H9 (cell line): ENCODE results near the gene GSG1L. TPM values are rescaled to one million over a fixed set of nuclear protein-coding genes. Genes with fewer than 3 reads are reported as not detected.

Source experiments
- DNase-seq: peaks from one replicate; pipeline ENCODE4 v3.0.0-alpha.2; 2017
- H2AFZ ChIP-seq: one replicate; pipeline ENCODE4 v1.6.1; 2013; ENCODE audit warnings: mild to moderate bottlenecking, low read length, control low read depth, moderate library complexity
- H2AK5ac ChIP-seq: 2 replicates; pipeline ENCODE4 v1.6.1; 2013; ENCODE audit warnings: low read length, control low read depth, mixed read lengths; ENCODE audit not compliant: insufficient read length
- H2BK120ac ChIP-seq: one replicate; pipeline ENCODE4 v1.6.1; 2013; ENCODE audit warnings: low read depth, mild to moderate bottlenecking, low read length, control low read depth, inconsistent platforms; ENCODE audit not compliant: poor library complexity, severe bottlenecking
- H2BK12ac ChIP-seq: 2 replicates; pipeline ENCODE4 v1.6.1; 2013; ENCODE audit warnings: low read length, control low read depth, mixed read lengths, low read depth; ENCODE audit not compliant: insufficient read length
- H2BK15ac ChIP-seq: 2 replicates; pipeline ENCODE4 v1.6.1; 2013; ENCODE audit warnings: low read depth, low read length, control low read depth
- H2BK20ac ChIP-seq: one replicate; pipeline ENCODE4 v1.6.1; 2013; ENCODE audit warnings: low read depth, mild to moderate bottlenecking, low read length, control low read depth, inconsistent platforms; ENCODE audit not compliant: poor library complexity, severe bottlenecking
- H2BK5ac ChIP-seq: 2 replicates; pipeline ENCODE4 v1.6.1; 2013; ENCODE audit warnings: low read length, control low read depth, mixed read lengths; ENCODE audit not compliant: insufficient read length
- H3K14ac ChIP-seq: 2 replicates; pipeline ENCODE4 v1.6.1; 2013; ENCODE audit warnings: low read length, control low read depth; ENCODE audit not compliant: insufficient read depth
- H3K18ac ChIP-seq: 2 replicates; pipeline ENCODE4 v1.6.1; 2013; ENCODE audit warnings: low read depth, mild to moderate bottlenecking, mixed read lengths, low read length, control low read depth; ENCODE audit not compliant: insufficient read length
- H3K23ac ChIP-seq: 2 replicates; pipeline ENCODE4 v1.6.1; 2013; ENCODE audit warnings: low read length, control low read depth, mixed read lengths, low read depth; ENCODE audit not compliant: insufficient read length
- H3K23me2 ChIP-seq: 2 replicates; pipeline ENCODE4 v1.6.1; 2013; ENCODE audit warnings: low read depth, mild to moderate bottlenecking, mixed read lengths, low read length, control low read depth; ENCODE audit not compliant: insufficient read length, poor library complexity, severe bottlenecking
- H3K27ac ChIP-seq: 2 replicates; pipeline ENCODE4 v1.5.1; 2013; ENCODE audit warnings: low read length, control low read depth, mixed read lengths, low read depth; ENCODE audit not compliant: insufficient read length
- H3K27me3 ChIP-seq: 2 replicates; pipeline ENCODE4 v1.6.1; 2013; ENCODE audit warnings: low read length, control low read depth, inconsistent platforms; ENCODE audit not compliant: insufficient read depth
- H3K4ac ChIP-seq: 2 replicates; pipeline ENCODE4 v1.6.1; 2013; ENCODE audit warnings: low read depth, mild to moderate bottlenecking, control low read depth, inconsistent platforms, low read length, moderate library complexity
- H3K4me1 ChIP-seq: 2 replicates; pipeline ENCODE4 v1.6.1; 2013; ENCODE audit warnings: low read length, control low read depth, inconsistent platforms; ENCODE audit not compliant: insufficient read depth
- H3K4me2 ChIP-seq: 2 replicates; pipeline ENCODE4 v1.6.1; 2013; ENCODE audit warnings: low read length, control low read depth, mixed read lengths; ENCODE audit not compliant: insufficient read length, insufficient read depth
- H3K56ac ChIP-seq: 2 replicates; pipeline ENCODE4 v1.6.1; 2013; ENCODE audit warnings: low read depth, mild to moderate bottlenecking, mixed read lengths, low read length, control low read depth; ENCODE audit not compliant: insufficient read length
- H3K79me1 ChIP-seq: 2 replicates; pipeline ENCODE4 v1.6.1; 2013; ENCODE audit warnings: low read depth, mild to moderate bottlenecking, moderate library complexity, low read length, control low read depth, inconsistent platforms; ENCODE audit not compliant: insufficient read depth, poor library complexity, severe bottlenecking
- H3K79me2 ChIP-seq: 2 replicates; pipeline ENCODE4 v1.6.1; 2013; ENCODE audit warnings: low read length, control low read depth, inconsistent platforms; ENCODE audit not compliant: insufficient read depth
- H3K9ac ChIP-seq: 2 replicates; pipeline ENCODE4 v1.6.1; 2013; ENCODE audit warnings: low read length, control low read depth, mixed read lengths; ENCODE audit not compliant: insufficient read length; ENCODE audit errors: extremely low read depth
- H3K9me3 ChIP-seq: one replicate; pipeline ENCODE4 v1.6.1; 2013; ENCODE audit warnings: low read depth, low read length, inconsistent platforms; ENCODE audit not compliant: control insufficient read depth
- H3T11ph ChIP-seq: one replicate; pipeline ENCODE4 v1.6.1; 2013; ENCODE audit warnings: mild to moderate bottlenecking, low read length, control low read depth, inconsistent platforms
- H4K20me1 ChIP-seq: one replicate; pipeline ENCODE4 v1.6.1; 2013; ENCODE audit not compliant: control insufficient read depth, insufficient read length, insufficient read depth
- H4K5ac ChIP-seq: 2 replicates; pipeline ENCODE4 v1.6.1; 2013; ENCODE audit warnings: low read depth, mild to moderate bottlenecking, mixed read lengths, low read length, control low read depth; ENCODE audit not compliant: insufficient read length
- H4K8ac ChIP-seq: replicated peaks from 2 replicates; pipeline ENCODE4 v1.6.1; 2013; ENCODE audit warnings: low read length, control low read depth, mixed read lengths, low read depth; ENCODE audit not compliant: insufficient read length
- H4K91ac ChIP-seq: 2 replicates; pipeline ENCODE4 v1.6.1; 2013; ENCODE audit warnings: low read depth, mild to moderate bottlenecking, moderate library complexity, mixed read lengths, low read length, control low read depth; ENCODE audit not compliant: insufficient read length
- H3K27ac Mint-ChIP-seq, 3 experiments: 2 replicates in 2 of 3; 3 replicates in 1 of 3; pipeline ENCODE4 v1.8.0; 2020 to 2021; ENCODE audit warnings: mixed read lengths in 3 of 3, mild to moderate bottlenecking in 1 of 3, moderate library complexity in 1 of 3
- H3K27me3 Mint-ChIP-seq: 2 replicates; pipeline ENCODE4 v1.8.0; 2021; ENCODE audit warnings: low read depth, mild to moderate bottlenecking, moderate library complexity, mixed read lengths
- H3K36me3 Mint-ChIP-seq, 3 experiments: 2 replicates in 2 of 3; 3 replicates in 1 of 3; pipeline ENCODE4 v1.8.0; 2020 to 2021; ENCODE audit warnings: low read depth in 3 of 3, mixed read lengths in 3 of 3; ENCODE audit not compliant: insufficient read depth in 1 of 3
- H3K4me1 Mint-ChIP-seq, 2 experiments: 2 replicates each; pipeline ENCODE4 v1.8.0; 2020; ENCODE audit warnings: mixed read lengths in 2 of 2
- H3K4me3 Mint-ChIP-seq, 2 experiments: 2 replicates in 1 of 2; 3 replicates in 1 of 2; pipeline ENCODE4 v1.8.0; 2020 to 2021; ENCODE audit warnings: mild to moderate bottlenecking in 2 of 2, mixed read lengths in 2 of 2, moderate library complexity in 1 of 2
- H3K9me3 Mint-ChIP-seq, 2 experiments: 2 replicates in 1 of 2; 3 replicates in 1 of 2; pipeline ENCODE4 v1.8.0; 2020; ENCODE audit warnings: mild to moderate bottlenecking in 2 of 2, mixed read lengths in 2 of 2, moderate library complexity in 1 of 2
- CTCF ChIP-seq: fragments of 200-600 bp; sonication (generic); conservative IDR thresholded peaks from 3 replicates; pipeline ENCODE4 v1.8.0; 2021; ENCODE audit warnings: antibody characterized with exemption, mild to moderate bottlenecking
- WGBS: extraction: QIAGEN DNeasy Blood & Tissue Kit; methylation state at CpG from one replicate; pipeline ENCODE4 v1.1.7; 2013; ENCODE audit warnings: missing lambda C conversion rate, low lambda C conversion rate, mixed read lengths; ENCODE audit not compliant: insufficient read length; ENCODE audit errors: extremely low coverage; 5-methylcytosine and 5-hydroxymethylcytosine counted together
- total RNA-seq: library from RNA; stranded (reverse); gene quantifications from 2 replicates; pipeline ENCODE4 v1.2.1, GENCODE V29; 2021

Gene GSG1L
- total RNA-seq, 1 experiment from 2014 or later, result 0.35 TPM

GRCh38 chr16:28053461-28053860 is 10.1 kb downstream of the GSG1L start:
- Histone ChIP-seq H3K56ac (no peak overlapping the region), H2BK12ac (no peak overlapping the region), H3K79me1 (no peaks in the 10 kb centered on the region), H3K27me3 (no peaks in the 10 kb centered on the region), H3K4me1 (no peaks in the 10 kb centered on the region), H3K79me2 (no peaks in the 10 kb centered on the region), H2BK120ac (no peak overlapping the region), H3K27ac (no peak overlapping the region), H2AFZ (no peak overlapping the region), H2BK15ac (no peak overlapping the region), H4K20me1 (no peaks in the 10 kb centered on the region), H4K5ac (no peak overlapping the region), H3K18ac (no peak overlapping the region), H3K9me3 (no peaks in the 10 kb centered on the region), H3K23ac (no peak overlapping the region), H3K9ac (no peak overlapping the region), H2BK5ac (no peak overlapping the region), H4K91ac (no peak overlapping the region), H2AK5ac (no peak overlapping the region), H3K23me2 (no peaks in the 10 kb centered on the region), H3K14ac (no peak overlapping the region), H3K4ac (no peak overlapping the region), H3T11ph (no peak overlapping the region), H3K4me2 (no peak overlapping the region), H2BK20ac (no peak overlapping the region), H4K8ac (no peak overlapping the region)
- TF ChIP-seq CTCF, result no peak
- H3K36me3 Mint-ChIP-seq, result 0 out of 7 replicates have a peak, but pooled peaks cover 0 to 4% (median 0%) of the 10 kb centered on the region in 3 experiments
- DNase-seq, result no peak
- H3K4me3 Mint-ChIP-seq, result no peak overlapping the region
- no peak overlapping the region for H3K27ac Mint-ChIP-seq
- no CpG with 5 or more reads among the region's 15 CpGs for WGBS
- H3K9me3 Mint-ChIP-seq, result peaks cover 4 to 5% of the 10 kb centered on the region in 2 experiments; a peak in 4 of 5 replicates
- H3K4me1 Mint-ChIP-seq, result no peaks in the 10 kb centered on the region; a peak in 1 of 4 replicates
- H3K27me3 Mint-ChIP-seq, result peaks cover 19% of the 10 kb centered on the region
